Measurements from ENCODE around the gene KIR2DL3.
"Not testable (repeated sequence)": the region's sequence is repeated elsewhere in the genome, so short reads cannot be mapped to it uniquely, and the experiment has no call there.

KIR2DL3 gene

GRCh38 chr19:54744080-54744479 lies 5.8 kb downstream of the KIR2DL3 start:
- DNase-seq, result not testable (repeated sequence)

GRCh38 chr19:54747614-54748322 lies 9.5 kb downstream of the KIR2DL3 start:
- not testable (repeated sequence) for DNase-seq

- not testable (repeated sequence) for DNase-seq
These were observed 12.0 kb downstream of the KIR2DL3 start for GRCh38 chr19:54750276-54750675.

GRCh38 chr19:54756204-54757110 lies 18.1 kb downstream of the KIR2DL3 start:
- DNase-seq, result not testable (repeated sequence)

- DNase-seq, result not testable (repeated sequence)
These were observed 20.3 kb downstream of the KIR2DL3 start for GRCh38 chr19:54758577-54758976.

GRCh38 chr19:54764219-54764618 lies 25.9 kb downstream of the KIR2DL3 start:
- DNase-seq, result not testable (repeated sequence)

- DNase-seq, result not testable (repeated sequence)
These were observed 28.2 kb downstream of the KIR2DL3 start for GRCh38 chr19:54766464-54766863.

GRCh38 chr19:54769646-54770045 lies 31.3 kb downstream of the KIR2DL3 start, which contains the start of gene KIR2DL1:
TSS of gene KIR2DL1 (plus strand) at chr19:54769793. CDS start at chr19:54769851, 58 bp downstream.
- DNase-seq, result not testable (repeated sequence)

GRCh38 chr19:54770511-54770910 lies 32.2 kb downstream of the KIR2DL3 start:
- not testable (repeated sequence) for DNase-seq

- DNase-seq, result not testable (repeated sequence)
These were observed 33.0 kb downstream of the KIR2DL3 start for GRCh38 chr19:54771018-54771960.

- not testable (repeated sequence) for DNase-seq
These were observed 34.4 kb downstream of the KIR2DL3 start for GRCh38 chr19:54772666-54773065.

GRCh38 chr19:54775095-54775815 lies 36.9 kb downstream of the KIR2DL3 start:
- not testable (repeated sequence) for DNase-seq

- DNase-seq, result not testable (repeated sequence)
These were observed 37.5 kb downstream of the KIR2DL3 start for GRCh38 chr19:54775830-54776229.

GRCh38 chr19:54777851-54778250 lies 39.5 kb downstream of the KIR2DL3 start:
- DNase-seq, result not testable (repeated sequence)

GRCh38 chr19:54778896-54779295 lies 40.6 kb downstream of the KIR2DL3 start:
- not testable (repeated sequence) for DNase-seq

- DNase-seq, result not testable (repeated sequence)
These were observed 44.6 kb downstream of the KIR2DL3 start for GRCh38 chr19:54782916-54783315.

- not testable (repeated sequence) for DNase-seq
These were observed 47.9 kb downstream of the KIR2DL3 start for GRCh38 chr19:54786091-54786723.

- not testable (repeated sequence) for DNase-seq
These were observed 49.8 kb downstream of the KIR2DL3 start for GRCh38 chr19:54788154-54788553.

GRCh38 chr19:54790711-54791110 lies 52.4 kb downstream of the KIR2DL3 start:
- no peak for DNase-seq

GRCh38 chr19:54791476-54791875 lies 53.2 kb downstream of the KIR2DL3 start:
- no peak for DNase-seq

GRCh38 chr19:54792814-54793213 lies 54.5 kb downstream of the KIR2DL3 start:
- no peak for DNase-seq

Data from NCI-H1048 (cell line).